Stimulated activated CD8-positive, alpha-beta memory T cell treated with anti-CD3 and anti-CD28 coated beads, Interleukin-4, amount 100 ng/mL, for 1 hour (primary cell): ENCODE results near the gene PRIMA1.

Experiments
- DNase-seq, 2 donors: peaks; one replicate each; pipeline ENCODE4 v3.0.0-alpha.2; 2020; ENCODE audit warnings: low read depth in 2 of 2, low spot score in 1 of 2

The PRIMA1 gene

GRCh38 chr14:93797071-93797470 lies 8.8 kb upstream of the PRIMA1 start:
- no peak for DNase-seq

GRCh38 chr14:93794756-93795155 lies 6.5 kb upstream of the PRIMA1 start:
- DNase-seq, result no peak

- no peak for DNase-seq
These were observed 5.5 kb upstream of the PRIMA1 start for GRCh38 chr14:93793555-93794324.

- no peak for DNase-seq
These were observed 4.1 kb upstream of the PRIMA1 start for GRCh38 chr14:93792391-93792790.

- DNase-seq, result no peak
These were observed 2.7 kb upstream of the PRIMA1 start for GRCh38 chr14:93790966-93791365.

GRCh38 chr14:93789228-93790130 lies 1.2 kb upstream of the PRIMA1 start:
- no peak for DNase-seq

GRCh38 chr14:93788543-93789227 lies 400 bp upstream of the PRIMA1 start:
- no peak for DNase-seq

- no peak for DNase-seq
These were observed 606 bp downstream of the PRIMA1 start for GRCh38 chr14:93787465-93788292.

GRCh38 chr14:93785423-93785822 lies 2.9 kb downstream of the PRIMA1 start:
- DNase-seq, result no peak

- no peak for DNase-seq
These were observed 3.4 kb downstream of the PRIMA1 start for GRCh38 chr14:93784878-93785277.

GRCh38 chr14:93780813-93781400 lies 7.4 kb downstream of the PRIMA1 start:
- DNase-seq, result no peak

- no peak for DNase-seq
These were observed 9.2 kb downstream of the PRIMA1 start for GRCh38 chr14:93778856-93779629.

GRCh38 chr14:93778453-93778852 lies 9.8 kb downstream of the PRIMA1 start:
- no peak for DNase-seq

GRCh38 chr14:93775744-93776143 lies 12.5 kb downstream of the PRIMA1 start:
- no peak for DNase-seq

GRCh38 chr14:93775158-93775557 lies 13.1 kb downstream of the PRIMA1 start:
- DNase-seq, result no peak

GRCh38 chr14:93772263-93772662 lies 16.0 kb downstream of the PRIMA1 start:
- no peak for DNase-seq

GRCh38 chr14:93765970-93766369 lies 22.3 kb downstream of the PRIMA1 start:
- no peak for DNase-seq

GRCh38 chr14:93765155-93765554 lies 23.1 kb downstream of the PRIMA1 start:
- DNase-seq, result no peak

GRCh38 chr14:93764211-93764659 lies 24.1 kb downstream of the PRIMA1 start:
- no peak for DNase-seq
